ENCODE measurements around the gene CFAP47.

- TF ChIP-seq, protein P1, sequence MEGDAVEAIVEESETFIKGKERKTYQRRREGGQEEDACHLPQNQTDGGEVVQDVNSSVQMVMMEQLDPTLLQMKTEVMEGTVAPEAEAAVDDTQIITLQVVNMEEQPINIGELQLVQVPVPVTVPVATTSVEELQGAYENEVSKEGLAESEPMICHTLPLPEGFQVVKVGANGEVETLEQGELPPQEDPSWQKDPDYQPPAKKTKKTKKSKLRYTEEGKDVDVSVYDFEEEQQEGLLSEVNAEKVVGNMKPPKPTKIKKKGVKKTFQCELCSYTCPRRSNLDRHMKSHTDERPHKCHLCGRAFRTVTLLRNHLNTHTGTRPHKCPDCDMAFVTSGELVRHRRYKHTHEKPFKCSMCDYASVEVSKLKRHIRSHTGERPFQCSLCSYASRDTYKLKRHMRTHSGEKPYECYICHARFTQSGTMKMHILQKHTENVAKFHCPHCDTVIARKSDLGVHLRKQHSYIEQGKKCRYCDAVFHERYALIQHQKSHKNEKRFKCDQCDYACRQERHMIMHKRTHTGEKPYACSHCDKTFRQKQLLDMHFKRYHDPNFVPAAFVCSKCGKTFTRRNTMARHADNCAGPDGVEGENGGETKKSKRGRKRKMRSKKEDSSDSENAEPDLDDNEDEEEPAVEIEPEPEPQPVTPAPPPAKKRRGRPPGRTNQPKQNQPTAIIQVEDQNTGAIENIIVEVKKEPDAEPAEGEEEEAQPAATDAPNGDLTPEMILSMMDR (IDR thresholded peaks at IDR 0.05) = no peak
- TF ChIP-seq POLR2A (IDR thresholded peaks at IDR 0.05) = no peak
- no peak for TF ChIP-seq EP300 (IDR thresholded peaks at IDR 0.05; ENCODE audit: low read depth)
- TF ChIP-seq POLR2AphosphoS5 (IDR thresholded peaks at IDR 0.05) = no peak
Observed at GRCh38 chrX:36383495-36383894, 464.0 kb downstream of the CFAP47 start.
